22Rv1 (cell line): ENCODE measurements around the gene ABCF3.

Experiments
- H3K27ac ChIP-seq: fragments of 450-650 bp; 2 replicates; pipeline ENCODE4 v1.5.1; 2017
- CTCF ChIP-seq: fragments of 450-650 bp; IDR thresholded peaks from 2 replicates; pipeline ENCODE4 v1.5.1; 2017; ENCODE audit warnings: mild to moderate bottlenecking
- ZFX ChIP-seq: fragments of 450-650 bp; IDR thresholded peaks from 2 replicates; pipeline ENCODE4 v1.6.1; 2017; ENCODE audit warnings: antibody characterized with exemption, borderline replicate concordance

Gene ABCF3

GRCh38 chr3:184237211-184237610 lies 51.2 kb downstream of the ABCF3 start:
- 0 out of 2 replicates have a peak overlapping the region, but pooled peaks have one; percentile 10 for H3K27ac ChIP-seq
- TF ChIP-seq ZFX, result no peak
- no peak for TF ChIP-seq CTCF

GRCh38 chr3:184237807-184238206 lies 51.8 kb downstream of the ABCF3 start:
- TF ChIP-seq ZFX (no peak), CTCF (no peak)
- peak overlapping the region; percentile 25 for H3K27ac ChIP-seq

- peak overlapping the region; percentile 25 for H3K27ac ChIP-seq
- TF ChIP-seq ZFX (no peak), CTCF (no peak)
Observed at GRCh38 chr3:184238246-184238818, 52.3 kb downstream of the ABCF3 start.

GRCh38 chr3:184239221-184239620 lies 53.2 kb downstream of the ABCF3 start:
- TF ChIP-seq ZFX (no peak), CTCF (no peak)
- H3K27ac ChIP-seq, result no peak overlapping the region

GRCh38 chr3:184239708-184240107 lies 53.7 kb downstream of the ABCF3 start:
- H3K27ac ChIP-seq, result peak overlapping the region; percentile 79; the same call in 1 of the 2 replicates
- no peak for TF ChIP-seq ZFX
- TF ChIP-seq CTCF, result no peak

GRCh38 chr3:184240384-184241140 lies 54.6 kb downstream of the ABCF3 start:
- TF ChIP-seq CTCF, result no peak
- no peak for TF ChIP-seq ZFX
- peak overlapping the region; percentile 79 for H3K27ac ChIP-seq

- peak overlapping the region; percentile 79 for H3K27ac ChIP-seq
- TF ChIP-seq CTCF, result no peak
Observed at GRCh38 chr3:184241141-184241446, 55.1 kb downstream of the ABCF3 start.
